HG03108 (cell line): Measurements from ENCODE around the gene GRK5.

Experiments used
- ATAC-seq: cut with Tn5 transposase; IDR thresholded peaks from one replicate; pipeline ENCODE4 v1.9.1; 2021; ENCODE audit warnings: moderate library complexity; ENCODE audit not compliant: unreplicated experiment

Gene GRK5

DNA sequence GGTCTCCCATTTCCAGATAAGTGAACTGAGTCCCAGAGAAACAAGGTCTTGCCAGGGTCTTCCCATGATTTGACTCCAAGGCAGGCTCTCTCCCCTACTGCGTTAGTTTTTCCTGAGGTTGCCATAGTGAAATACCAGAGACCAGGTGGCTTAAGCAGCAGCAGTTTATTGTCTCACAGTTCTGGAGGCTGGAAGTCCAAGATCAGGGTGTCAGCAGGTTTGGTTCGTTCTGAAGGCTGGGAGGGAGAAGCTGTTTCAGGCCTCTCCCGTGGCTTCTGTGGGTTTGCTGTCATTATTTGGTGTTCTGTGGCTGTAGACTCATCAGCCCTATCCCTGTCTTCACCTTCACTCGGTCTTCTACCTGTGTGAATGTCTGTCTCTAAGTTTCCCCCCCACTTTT lies 129.9 kb downstream of the GRK5 start:
- no peak for ATAC-seq

DNA sequence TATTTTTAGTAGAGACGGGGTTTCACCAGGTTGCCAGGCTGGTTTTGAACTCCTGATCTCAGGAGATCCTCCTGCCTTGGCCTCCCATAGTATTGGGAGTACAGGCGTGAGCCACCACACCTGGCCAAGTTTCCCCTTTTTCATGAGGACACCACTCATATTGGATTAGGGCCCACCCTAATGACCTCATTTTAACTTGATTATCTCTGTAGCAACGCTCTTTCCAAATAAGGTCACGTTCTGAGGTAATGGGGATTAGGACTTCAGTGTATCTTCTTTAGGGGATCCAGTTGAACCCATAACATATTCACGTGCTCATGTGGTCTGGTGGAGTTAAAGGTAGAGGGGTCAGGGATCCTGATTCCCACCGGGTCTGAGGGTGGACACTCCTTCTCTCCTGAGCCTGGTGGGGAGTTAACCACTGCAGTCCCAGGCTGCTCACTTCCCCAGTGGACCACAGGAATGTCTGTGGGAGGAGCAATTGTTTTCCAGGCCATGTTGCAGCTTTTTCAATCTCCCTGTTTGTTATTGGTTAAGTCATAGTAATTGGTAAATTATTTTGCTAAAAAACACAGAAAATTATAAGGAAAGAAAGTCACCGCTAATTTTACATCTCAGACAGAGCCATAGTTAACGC lies 130.5 kb downstream of the GRK5 start:
- no peak for ATAC-seq

DNA sequence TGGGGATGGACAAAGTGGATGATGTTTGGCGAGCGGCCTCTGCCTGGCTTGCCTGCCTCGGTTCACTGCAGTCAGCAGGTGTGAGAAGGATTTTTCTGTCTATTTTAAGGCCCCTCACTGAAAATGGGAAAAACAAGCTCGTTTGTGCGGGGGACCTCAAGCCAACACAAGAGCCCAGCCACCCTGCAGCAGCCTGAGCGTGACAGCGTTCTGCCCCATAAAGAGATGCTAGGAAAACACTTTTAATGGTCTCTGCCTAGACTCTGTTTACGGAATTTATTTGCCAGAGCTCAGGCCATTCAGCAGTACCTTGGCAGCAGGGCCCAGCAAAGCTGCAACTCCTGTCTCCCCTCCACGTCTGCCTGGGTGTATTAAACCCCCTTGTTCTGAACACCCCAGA lies 131.7 kb downstream of the GRK5 start:
- ATAC-seq, result no peak

DNA sequence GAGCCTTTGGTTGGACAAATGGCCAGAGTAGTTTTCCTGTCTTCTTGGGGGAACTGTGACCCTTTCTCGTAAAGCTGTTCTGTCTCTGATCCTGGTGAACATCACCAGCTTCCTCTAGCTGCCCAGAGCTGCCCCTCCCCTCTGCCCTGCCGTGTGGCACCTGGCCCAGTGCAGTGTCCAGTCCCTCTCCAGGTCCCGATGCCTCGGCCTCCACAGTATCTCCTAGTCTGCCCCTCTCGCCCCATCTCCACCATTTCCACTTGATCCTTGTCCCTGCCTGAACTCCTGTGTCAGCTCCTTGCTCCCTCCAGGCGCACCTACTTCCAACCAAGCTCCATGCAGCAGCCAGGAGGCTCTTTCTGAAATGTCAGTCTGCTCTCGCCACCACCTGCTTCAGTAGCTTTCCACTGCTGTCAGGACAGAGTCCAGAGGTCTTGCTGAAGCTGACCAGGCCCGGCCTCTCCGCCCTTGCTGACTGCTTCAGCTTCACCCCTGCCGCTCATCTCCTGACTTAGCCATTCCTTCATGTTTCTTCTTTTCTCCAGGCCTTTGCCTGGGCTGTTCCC lies 133.6 kb downstream of the GRK5 start:
- no peak for ATAC-seq

DNA sequence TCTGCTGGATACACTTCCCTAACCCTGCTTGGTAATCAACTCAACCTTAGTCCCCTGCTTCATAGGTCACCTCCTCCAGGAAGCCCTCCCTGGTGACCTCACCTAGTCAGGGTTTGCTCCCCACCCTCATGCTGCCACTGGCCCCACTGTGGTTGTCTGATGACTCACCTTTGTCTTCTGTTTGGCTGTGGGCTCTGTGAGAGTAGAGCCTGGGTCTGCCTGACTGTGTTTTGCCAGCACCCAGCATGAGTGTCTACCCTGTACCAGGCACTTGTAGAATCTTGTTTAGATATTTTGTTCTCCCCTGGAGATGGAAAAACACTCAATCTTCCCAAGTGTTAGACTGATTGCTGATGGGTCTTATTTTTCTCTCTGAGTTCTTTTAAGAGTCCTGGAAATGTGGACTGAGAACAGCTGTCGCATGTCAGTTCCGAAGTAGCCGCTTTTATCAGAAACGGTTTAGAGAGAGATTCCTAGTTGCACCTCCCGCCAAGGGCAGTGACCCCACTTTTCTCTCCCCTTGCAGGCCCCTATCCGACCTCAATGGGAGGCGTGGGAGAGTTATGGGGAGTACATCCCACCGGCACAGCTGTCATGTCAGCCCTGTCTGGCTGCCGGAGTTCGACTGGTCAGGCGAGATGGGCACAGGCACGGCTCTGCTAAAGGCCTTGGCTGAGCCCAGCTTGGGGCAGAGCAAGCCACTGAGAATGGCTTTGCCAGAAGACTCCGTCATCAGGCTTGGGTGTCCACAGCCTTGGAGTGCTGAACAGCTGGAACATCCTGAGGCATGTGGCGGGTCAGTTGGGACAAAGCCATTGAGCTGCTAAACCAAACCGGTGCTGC lies 134.3 kb downstream of the GRK5 start:
- ATAC-seq, result no peak

DNA sequence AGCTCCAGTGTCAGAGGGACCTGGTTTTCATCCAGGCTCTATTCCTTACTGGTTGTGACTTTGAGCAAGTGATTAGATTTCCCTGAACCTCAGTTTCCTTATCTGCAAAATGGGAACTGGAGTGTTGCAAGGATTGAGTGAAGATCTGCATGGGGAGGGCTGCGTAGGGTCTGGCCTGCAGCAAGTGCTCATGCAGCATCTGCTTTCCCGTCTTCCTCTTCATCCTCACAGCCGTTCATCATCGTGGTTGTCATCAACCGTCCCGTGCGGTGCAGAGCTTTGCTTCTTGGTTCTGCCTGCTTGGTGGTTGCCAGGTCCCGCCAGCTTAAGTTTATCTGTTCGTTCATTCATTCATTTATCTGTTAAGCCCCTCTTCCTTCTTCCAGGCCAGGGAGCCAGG lies 135.0 kb downstream of the GRK5 start:
- ATAC-seq, result no peak

DNA sequence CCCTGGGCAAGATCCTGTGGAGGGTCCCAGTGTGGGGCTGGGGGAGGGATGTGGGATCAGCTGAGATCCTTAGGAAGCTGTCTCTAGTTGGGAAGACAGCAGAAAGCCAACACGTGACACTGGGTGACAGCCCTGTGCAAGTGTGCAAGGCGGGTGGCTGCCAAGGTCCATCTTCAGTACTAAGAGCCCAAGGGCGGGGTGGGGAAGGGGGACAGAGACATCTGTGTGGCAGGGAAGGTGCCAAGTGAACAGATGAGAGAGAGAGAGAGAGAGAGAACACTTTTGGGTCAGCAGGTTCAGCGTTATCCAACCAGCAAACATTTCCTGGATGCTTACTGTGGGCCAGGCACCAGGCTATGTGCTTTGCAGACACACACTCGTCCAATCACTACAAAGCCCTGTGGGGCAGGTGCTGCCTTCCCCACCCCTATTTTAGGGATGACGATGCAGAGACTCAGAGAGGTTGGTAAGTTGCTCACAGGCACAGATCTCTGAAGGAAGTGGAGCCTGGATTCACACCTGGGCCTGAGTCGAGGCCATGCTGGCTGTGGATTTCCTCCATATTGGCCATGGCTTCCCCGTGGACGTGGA lies 135.7 kb downstream of the GRK5 start:
- ATAC-seq, result no peak

DNA sequence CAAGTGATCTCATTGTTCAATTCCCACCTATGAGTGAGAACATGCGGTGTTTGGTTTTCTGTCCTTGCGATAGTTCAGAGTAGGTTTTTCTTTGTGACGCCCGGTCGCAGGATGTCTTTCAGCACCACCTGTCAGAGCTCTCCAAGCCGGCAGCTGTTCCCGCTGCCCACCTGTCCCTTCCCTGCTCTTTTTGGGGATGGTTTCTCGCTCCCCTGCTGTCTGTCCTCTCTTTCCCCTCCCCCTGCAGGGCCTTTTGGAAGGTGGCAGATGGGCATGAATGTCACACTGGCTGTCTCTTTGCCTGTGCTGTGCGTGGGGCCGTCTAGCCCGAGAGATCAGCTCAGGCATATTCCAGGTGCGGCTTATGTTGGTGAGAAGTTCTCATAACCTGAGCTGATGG lies 137.0 kb downstream of the GRK5 start:
- ATAC-seq, result no peak

DNA sequence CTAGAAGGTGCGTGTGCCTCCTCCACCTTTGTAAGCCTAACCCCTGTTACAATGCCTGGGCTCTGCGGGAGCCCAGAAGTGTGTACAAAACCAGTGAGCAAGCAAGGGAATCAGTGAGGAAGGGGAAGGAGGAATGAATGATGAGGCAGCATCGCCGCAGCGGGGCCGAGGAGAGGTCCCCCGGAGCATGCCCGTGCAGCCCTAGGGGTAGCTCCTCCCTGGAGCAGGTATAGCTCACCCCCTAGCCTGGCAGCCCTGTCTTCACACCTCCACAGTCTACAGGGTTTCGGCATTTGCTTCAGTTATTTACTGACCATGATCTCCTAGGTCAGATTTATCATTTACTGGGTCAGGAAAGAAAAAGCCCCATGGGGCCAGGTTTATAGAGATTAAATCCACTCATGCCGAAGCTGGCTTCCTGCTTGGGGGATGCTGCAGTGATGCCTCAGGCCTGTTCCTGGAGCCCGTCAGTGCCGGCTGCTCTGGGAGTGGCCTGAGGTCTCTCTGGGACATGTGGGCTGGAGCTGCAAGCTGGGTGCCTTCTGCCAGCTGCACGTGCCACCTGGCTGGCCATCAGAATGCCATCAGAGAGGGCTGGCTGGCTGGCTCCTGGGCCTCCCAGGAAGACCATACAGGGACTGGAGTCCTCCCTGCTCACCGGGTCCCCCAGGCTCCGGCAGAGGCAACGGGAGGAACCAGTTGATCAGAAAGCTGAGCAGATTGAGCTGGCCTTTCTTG lies 138.9 kb downstream of the GRK5 start:
- no peak for ATAC-seq

DNA sequence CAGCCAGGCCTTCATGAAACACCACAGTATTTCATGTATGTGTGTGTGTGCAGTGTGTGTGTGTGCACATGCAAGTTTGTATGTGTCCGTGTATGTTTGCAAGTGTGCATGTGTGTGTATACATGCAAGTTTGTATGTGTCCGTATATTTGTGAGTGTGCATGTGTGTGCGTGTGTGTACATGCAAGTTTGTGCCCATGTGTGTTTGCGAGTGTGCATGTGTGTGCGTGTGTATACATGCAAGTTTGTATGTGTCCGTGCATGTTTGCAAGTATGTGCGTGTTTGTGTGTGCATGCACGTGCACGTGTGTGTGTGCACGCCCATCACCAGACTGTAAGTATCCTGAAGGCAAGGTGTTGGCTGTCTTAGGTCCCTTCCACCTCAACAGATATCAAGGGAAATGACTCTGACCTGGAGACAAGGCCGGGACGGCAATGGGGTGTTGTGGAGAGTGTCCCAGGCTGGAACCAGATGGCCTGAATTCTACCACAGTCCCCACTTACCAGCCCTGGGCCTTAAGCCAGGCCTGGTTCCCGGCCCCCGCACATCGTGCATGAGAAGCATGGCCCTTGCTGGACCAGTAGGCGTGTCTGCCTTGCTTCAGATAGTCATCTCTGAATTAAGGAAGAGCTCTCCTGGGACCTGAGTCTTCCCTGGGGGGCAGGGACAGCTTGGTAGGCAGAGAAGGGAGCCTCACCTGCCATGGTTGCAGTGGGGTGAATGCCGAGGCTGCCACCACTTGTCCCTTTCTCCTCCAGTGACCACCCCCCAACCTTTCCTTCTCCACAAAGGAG lies 140.0 kb downstream of the GRK5 start:
- ATAC-seq, result no peak

DNA sequence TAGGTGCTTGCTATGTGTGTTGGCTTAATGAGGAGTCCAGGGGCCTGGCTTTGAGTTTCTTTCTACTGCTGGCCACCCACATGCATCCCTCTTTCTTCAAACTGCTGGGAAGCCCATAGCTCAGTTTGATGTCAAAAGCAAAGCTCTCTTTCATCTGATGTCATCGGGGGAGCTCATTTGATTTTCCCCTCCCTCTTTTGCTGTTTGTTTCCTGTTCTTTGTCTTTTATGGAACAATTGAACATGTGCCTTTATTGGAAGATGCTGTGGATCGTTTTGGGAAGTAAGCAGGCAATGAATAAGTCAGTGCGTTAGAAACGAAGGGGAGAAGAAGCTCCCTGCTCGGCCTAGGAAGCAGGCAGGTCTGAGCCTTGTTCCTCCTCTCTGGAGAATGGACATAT lies 140.7 kb downstream of the GRK5 start:
- no peak for ATAC-seq

DNA sequence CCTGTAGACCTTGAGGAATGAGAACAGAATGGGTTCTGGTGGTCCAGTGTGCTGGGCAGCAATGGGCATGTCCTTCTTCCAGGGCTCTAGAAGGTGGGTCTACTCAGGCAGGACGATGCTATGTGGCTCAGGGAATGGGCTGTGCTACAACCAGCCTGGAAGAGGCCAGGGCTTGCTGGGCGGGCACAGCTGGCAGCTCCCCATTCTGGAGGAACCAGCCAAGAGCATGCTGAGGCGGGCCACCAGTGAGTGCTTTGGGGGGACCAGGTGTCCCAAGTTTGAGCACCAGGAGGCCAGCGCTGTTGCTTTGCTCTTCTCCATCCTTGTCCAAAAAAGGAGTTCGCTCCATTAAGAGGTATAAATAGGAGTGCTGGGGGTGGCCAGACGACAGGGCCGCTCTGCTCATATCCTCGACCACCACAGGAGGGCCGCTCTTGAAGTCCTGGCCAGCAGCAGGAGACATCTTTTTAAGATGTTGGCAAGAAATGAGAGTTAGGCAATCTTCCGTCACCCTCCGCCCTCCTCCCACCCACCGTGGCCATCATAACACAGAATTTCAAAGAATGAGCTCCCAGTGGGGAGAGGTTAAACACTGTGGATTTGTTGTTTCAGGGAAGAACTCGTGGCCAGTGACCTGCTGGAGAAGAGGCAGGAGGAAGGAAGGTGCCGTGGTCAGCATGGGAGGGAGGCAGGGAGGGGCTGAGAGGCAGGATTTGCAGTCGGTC lies 141.3 kb downstream of the GRK5 start:
- ATAC-seq, result no peak

DNA sequence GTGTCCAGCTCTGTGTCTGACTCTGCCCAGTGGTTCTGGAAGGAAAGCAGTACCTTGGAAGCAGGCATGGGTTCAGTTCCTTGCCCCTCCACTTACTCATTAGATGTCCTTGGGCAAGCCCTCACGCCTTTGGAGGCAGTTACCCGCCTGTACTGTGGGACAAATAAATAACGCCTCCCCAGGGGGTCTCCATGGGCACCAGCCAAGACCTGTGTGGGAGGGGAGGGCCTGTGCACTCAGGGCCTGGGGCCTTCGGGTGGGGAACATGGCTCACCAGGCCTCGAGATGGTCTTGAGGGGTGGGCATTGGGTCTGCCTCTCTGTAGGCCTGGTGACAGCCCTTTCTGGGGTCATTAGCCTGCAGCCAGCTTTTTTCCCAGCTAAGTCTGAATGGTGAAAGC lies 142.0 kb downstream of the GRK5 start:
- no peak for ATAC-seq

DNA sequence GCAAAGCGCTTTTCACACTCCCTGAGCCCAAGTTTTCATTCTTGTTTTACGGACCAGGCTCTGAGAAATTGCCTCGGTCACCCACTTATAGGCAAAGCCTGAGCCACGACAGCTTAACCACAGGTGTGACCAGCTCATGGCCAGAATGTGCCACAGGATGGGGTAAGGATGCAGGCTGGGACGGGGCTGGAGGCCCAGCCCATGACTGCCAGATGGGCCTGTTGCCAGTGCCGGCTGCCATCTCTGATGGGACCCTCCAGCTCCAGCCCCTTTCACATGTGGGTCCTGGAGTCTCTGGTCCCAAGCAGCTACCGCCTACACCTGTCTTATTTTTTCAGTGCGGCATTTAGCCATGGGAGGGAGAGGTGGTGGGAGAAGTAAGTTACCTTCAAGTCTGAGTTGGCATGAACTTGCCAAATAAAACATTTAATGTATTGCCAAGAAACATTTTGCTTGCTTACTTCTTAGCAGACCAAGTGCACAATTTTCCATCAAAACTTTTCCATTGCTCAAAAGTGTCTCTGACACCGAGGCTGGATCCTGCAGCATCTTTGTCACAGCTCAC lies 142.6 kb downstream of the GRK5 start:
- no peak for ATAC-seq

DNA sequence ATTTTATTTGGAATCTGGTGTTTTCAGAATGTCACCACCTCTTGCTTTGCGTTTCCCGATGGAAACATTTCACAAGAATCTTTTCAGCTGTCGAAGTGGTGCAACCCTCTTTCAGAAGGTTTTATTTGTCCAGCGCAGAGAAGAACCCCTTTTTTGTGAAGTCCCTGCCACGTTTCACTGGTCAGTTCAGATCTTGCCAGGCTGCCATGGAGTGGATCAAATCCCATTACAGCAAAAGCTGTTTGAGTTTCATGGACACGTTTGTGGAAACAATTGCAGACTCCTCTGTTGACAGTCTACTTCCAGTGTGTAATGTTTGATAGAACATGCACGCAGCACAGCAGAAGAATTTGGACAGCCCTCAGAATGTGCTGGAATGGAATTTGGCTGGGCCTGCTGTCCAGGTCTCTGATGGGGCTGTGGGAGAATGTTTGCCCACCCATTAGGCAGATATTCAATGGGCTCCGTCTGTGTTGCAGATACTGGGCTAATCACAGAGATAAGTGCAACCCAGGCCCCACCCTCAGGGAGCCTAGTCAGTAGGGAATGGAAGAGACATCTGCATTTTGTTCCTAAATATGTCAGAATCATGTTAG lies 143.2 kb downstream of the GRK5 start:
- no peak for ATAC-seq

DNA sequence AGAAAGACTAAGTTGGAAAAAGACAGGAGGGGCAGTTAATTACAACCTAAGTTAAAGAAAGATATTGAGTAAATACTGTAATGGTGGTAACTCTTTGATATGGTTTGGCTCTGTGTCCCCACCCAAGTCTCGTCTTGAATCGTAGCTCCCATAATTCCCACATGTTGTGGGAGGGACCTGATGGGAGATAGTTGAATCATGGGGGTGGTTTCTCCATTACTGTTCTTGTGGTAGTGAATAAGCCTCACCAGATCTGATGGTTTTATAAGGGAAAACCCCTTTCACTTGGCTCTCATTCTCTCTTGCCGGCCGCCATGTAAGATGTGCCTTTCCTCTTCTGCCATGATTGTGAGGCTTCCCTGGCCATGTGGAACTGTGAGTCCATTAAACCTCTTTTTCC lies 143.8 kb downstream of the GRK5 start:
- no peak for ATAC-seq

DNA sequence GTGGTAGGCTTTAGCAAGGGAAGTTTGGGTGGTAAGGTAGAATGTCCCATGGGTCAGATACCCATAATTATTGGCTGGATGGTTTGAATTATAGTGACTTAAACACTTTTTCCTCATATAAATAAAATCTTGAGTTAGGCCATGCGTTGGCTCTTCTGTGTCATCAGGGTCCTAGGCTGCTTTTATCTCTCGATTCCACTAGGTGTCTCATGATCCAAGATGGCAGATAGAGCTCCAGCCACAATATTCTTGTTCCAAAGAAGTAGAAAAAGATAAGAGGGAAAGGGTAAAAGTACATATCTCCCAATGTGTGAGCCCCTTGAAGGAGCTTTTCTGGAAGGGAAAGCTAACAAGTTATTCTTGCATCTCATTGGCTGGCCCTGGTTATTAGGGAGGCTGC lies 144.7 kb downstream of the GRK5 start:
- no peak for ATAC-seq

DNA sequence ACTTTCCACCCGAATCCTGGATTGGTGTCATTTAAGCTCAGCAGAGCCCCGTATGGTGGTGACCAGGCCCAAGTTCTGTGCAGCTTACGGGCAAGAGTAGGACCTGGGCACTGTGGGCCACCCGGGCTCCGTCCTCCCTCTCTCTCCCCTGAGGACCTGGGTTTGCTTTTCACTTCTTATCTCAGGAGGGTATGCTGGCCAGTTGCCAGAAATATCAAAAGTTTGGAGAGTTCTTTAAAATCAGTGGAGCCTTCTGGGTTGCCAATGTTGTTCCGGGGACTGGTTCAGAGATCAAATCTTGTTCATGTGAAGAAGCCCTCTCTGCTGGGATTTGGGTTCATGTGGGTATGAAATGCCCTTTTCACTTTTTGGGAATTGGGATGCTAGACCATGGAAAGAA lies 145.4 kb downstream of the GRK5 start:
- ATAC-seq, result no peak

DNA sequence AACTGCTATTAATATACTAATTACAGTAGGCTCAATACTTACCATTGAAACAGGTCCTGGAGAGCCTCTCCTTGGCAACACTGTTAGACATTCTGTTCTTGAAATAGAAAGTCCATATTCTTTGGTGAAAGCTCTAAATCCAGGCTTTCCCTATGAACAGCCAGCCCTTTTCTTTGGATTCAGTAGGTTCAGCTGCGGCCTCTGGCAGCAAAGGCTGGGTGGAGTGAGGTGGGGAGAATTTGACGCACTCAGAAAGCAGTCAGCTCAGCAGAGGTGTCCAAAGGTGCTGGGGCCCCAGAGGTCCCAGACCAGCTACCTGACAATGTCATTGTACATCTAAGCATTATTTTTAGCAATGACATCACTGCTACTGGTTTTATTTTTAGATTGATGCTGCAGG lies 146.1 kb downstream of the GRK5 start:
- ATAC-seq, result no peak
